Fibroblast of villous mesenchyme (primary cell): Measurements from ENCODE around the gene KCNT1. TPM values are rescaled to one million over a fixed set of nuclear protein-coding genes. Genes with fewer than 3 reads are reported as not detected.

Experiments used
- DNase-seq: peaks from one replicate; pipeline ENCODE4 v3.0.0-alpha.2; 2010; ENCODE audit warnings: low read depth
- H3K4me3 ChIP-seq: 2 replicates; pipeline ENCODE4 v1.5.1; 2011; ENCODE audit warnings: low read depth, mild to moderate bottlenecking, low read length
- total RNA-seq: library from RNA; depleted of rRNA; stranded (reverse); fragments of >200 nt; gene quantifications from 2 replicates; pipeline ENCODE4 v1.2.3, GENCODE V29; 2012
- TF ChIP-seq, protein P1 (sequence below): IDR thresholded peaks from 2 replicates; pipeline ENCODE4 v1.5.1; 2012; ENCODE audit warnings: low read depth, mild to moderate bottlenecking, low read length; ENCODE audit not compliant: insufficient read depth

Gene KCNT1
- total RNA-seq, 1 donor, result not detected

DNA sequence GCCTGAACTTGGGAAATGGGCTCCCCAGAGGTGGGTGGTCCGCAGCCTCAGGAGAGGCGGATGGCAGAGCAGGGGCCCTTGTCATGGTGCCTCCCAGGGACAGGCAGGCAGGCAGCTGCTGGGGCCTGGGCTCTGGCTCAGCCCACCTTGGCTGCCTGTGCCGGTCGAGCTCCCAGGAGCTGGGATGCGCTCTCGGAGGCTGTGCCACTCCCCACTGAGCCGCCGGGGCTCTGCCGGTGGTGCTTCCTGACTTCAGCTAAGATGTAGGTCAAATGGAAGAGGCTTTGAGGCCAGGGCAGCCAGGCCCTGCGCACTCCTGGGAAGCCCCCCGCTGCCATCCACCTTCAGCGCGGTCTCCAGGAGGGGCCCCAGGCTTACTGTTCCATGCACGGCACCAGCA lies 41.0 kb downstream of the KCNT1 start:
- no peak for DNase-seq
- TF ChIP-seq, protein P1, sequence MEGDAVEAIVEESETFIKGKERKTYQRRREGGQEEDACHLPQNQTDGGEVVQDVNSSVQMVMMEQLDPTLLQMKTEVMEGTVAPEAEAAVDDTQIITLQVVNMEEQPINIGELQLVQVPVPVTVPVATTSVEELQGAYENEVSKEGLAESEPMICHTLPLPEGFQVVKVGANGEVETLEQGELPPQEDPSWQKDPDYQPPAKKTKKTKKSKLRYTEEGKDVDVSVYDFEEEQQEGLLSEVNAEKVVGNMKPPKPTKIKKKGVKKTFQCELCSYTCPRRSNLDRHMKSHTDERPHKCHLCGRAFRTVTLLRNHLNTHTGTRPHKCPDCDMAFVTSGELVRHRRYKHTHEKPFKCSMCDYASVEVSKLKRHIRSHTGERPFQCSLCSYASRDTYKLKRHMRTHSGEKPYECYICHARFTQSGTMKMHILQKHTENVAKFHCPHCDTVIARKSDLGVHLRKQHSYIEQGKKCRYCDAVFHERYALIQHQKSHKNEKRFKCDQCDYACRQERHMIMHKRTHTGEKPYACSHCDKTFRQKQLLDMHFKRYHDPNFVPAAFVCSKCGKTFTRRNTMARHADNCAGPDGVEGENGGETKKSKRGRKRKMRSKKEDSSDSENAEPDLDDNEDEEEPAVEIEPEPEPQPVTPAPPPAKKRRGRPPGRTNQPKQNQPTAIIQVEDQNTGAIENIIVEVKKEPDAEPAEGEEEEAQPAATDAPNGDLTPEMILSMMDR, result no peak
- no peak overlapping the region for H3K4me3 ChIP-seq

- no peak for DNase-seq
- TF ChIP-seq, protein P1, result no peak
- no peak overlapping the region for H3K4me3 ChIP-seq
Measured at GRCh38 chr9:135743546-135744332, 41.8 kb downstream of the KCNT1 start.

DNA sequence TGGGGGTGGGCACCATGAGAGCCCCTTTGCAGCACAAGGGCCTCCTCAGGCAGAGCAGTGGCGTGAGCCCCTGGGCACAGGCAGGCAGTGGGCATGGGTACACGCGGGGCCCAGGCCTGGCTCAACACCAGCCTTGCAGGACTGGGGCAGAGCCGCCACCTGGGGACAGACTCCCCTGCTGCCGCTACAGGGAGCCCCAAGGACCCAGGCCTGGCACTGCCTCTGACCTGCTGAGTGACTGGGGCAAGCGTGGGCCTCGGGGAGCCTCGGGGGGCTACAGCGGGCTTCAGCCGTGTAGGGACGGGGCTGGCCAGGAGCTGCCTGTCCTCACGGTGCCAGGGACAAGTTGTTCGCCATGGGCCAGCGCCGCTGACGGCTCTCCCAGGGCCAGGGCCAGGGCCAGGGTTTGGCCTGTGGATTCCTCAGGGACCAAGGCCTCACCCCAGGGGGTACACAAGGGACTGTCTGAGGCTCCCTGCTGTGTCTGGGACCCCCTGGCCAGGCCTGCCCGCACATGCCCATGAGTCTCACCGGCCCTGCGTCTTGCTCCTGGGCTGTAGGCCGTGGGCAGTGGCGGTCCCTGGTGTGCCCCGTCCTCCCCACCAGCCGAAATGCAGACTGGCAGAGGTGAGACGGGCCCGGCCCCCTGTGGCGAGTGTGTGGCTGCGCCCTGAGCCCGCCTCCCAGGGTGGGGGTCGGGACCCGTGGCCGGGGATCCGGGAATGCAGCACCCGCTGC lies 42.5 kb downstream of the KCNT1 start:
- DNase-seq, result no peak
- TF ChIP-seq, protein P1, result no peak
- no peak overlapping the region for H3K4me3 ChIP-seq

DNA sequence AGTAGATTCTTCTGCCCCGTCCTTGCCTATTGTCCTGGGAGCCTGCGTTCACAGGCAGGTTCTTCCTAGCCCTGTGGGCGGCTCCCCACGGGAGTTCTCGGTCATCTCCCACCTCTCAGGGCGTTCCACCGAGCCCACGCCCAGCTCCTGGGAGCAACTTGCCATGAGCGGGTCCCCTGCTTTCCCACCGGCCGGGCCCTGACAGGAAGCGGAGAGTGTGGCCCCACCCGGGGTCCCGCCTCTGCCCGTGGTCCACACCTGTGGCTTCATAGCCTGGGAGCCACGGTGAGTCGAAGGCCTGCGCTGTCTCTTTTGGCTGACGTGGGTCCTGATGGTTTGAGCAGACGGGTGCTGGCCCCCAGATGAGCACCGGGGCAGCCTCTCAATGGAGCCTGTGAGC lies 43.2 kb downstream of the KCNT1 start:
- H3K4me3 ChIP-seq, result no peak overlapping the region
- TF ChIP-seq, protein P1, result no peak
- no peak for DNase-seq

GRCh38 chr9:135745686-135746324 lies 43.8 kb downstream of the KCNT1 start:
- TF ChIP-seq, protein P1, result no peak
- DNase-seq, result no peak
- H3K4me3 ChIP-seq, result no peak overlapping the region

DNA sequence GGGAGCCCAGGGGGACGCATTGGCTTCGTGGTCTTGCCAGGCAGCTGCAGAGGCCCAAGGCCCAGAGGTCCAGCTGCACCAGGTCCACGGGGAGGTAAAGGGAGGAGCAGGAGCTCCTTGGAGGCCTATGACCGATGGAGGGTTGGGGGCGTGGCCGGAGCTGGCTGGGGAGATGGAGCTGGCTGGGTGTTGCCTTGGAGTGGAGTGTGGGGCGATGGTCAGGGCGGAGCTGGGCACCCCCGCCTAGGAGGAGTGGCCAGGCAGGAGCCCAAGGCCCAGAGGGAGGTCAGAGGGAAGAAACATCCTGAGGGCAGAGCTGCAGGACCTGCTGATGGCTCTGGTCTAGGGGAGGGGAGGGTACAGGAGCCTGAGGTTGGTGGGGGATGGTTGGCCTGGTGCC lies 44.6 kb downstream of the KCNT1 start:
- TF ChIP-seq, protein P1, result no peak
- no peak overlapping the region for H3K4me3 ChIP-seq
- DNase-seq, result no peak
